Activated CD4-positive, alpha-beta T cell treated with anti-CD3 and anti-CD28 coated beads, Interleukin-2, amount 10 ng/mL, durations not matched to agents 24 days and 14 days (primary cell): ENCODE data around the gene ADAP1. TPM values are rescaled to one million over a fixed set of nuclear protein-coding genes. Genes with fewer than 3 reads are reported as not detected.
"Not testable (repeated sequence)": the region's sequence is repeated elsewhere in the genome, so short reads cannot be mapped to it uniquely, and the experiment has no call there.

ENCODE experiments used
- DNase-seq: peaks from one replicate; pipeline ENCODE4 v3.0.0; 2022
- H3K27ac Mint-ChIP-seq: one replicate; pipeline ENCODE4 v1.8.0; 2022; ENCODE audit warnings: mild to moderate bottlenecking, mixed read lengths
- H3K27me3 Mint-ChIP-seq: one replicate; pipeline ENCODE4 v1.8.0; 2022; ENCODE audit warnings: mixed read lengths
- H3K36me3 Mint-ChIP-seq: one replicate; pipeline ENCODE4 v1.8.0; 2022; ENCODE audit warnings: low read depth, mild to moderate bottlenecking, mixed read lengths
- H3K4me1 Mint-ChIP-seq: one replicate; pipeline ENCODE4 v1.8.0; 2021; ENCODE audit warnings: mixed read lengths
- H3K4me3 Mint-ChIP-seq: one replicate; pipeline ENCODE4 v1.8.0; 2022; ENCODE audit warnings: mild to moderate bottlenecking, moderate library complexity, mixed read lengths
- H3K9me3 Mint-ChIP-seq: one replicate; pipeline ENCODE4 v1.8.0; 2021; ENCODE audit warnings: mixed read lengths
- intact Hi-C: fragments of 100-400 bp; cut with micrococcal nuclease; formaldehyde crosslinking; loops from one replicate; pipeline ENCODE4 v1.15.1; 2023
- total RNA-seq: library from RNA; stranded (reverse); gene quantifications from 2 replicates; pipeline ENCODE4 v1.2.3, GENCODE V29; 2022

Gene ADAP1
- total RNA-seq, 1 donor from 2014 or later, result 65.9 TPM

- not testable (repeated sequence) for H3K9me3 Mint-ChIP-seq, H3K4me3 Mint-ChIP-seq
- intact Hi-C loops, result loop anchor here (1.0 to 5.0 kb wide), 3 partner anchors 14 to 159 kb away; partner anchors contain the start of gene ADAP1
Observed at GRCh38 chr7:908591-909357, 45.7 kb downstream of the ADAP1 start.

GRCh38 chr7:908159-908581 lies 46.3 kb downstream of the ADAP1 start:
- Mint-ChIP-seq H3K4me1 (peaks cover 7% of the 10 kb centered on the region), H3K9me3 (no peaks in the 10 kb centered on the region), H3K36me3 (peaks cover 4% of the 10 kb centered on the region), H3K4me3 (no peak overlapping the region), H3K27ac (no peak overlapping the region), H3K27me3 (peaks cover 2% of the 10 kb centered on the region)
- DNase-seq, result no peak
- intact Hi-C loops, result loop anchor here (2.0 to 5.0 kb wide), 2 partner anchors 15 to 159 kb away; no protein-coding TSS in a partner anchor

More at GRCh38 chr7:908591-909357, 45.7 kb downstream of the ADAP1 start:
- H3K27ac Mint-ChIP-seq, H3K4me1 Mint-ChIP-seq, H3K36me3 Mint-ChIP-seq, H3K27me3 Mint-ChIP-seq: not testable (repeated sequence)
- DNase-seq, result peak; percentile 90

- DNase-seq, result peak; percentile 65
- H3K27me3 Mint-ChIP-seq, result peaks cover 2% of the 10 kb centered on the region
- H3K9me3 Mint-ChIP-seq, result no peaks in the 10 kb centered on the region
- H3K36me3 Mint-ChIP-seq, result peaks cover 4% of the 10 kb centered on the region
- no peak overlapping the region for H3K27ac Mint-ChIP-seq
- intact Hi-C loops, result loop anchor here (5.0 kb wide), 1 partner anchor 160 kb away; no protein-coding TSS in a partner anchor
- no peak overlapping the region for H3K4me3 Mint-ChIP-seq
- H3K4me1 Mint-ChIP-seq, result peaks cover 7% of the 10 kb centered on the region
Observed at GRCh38 chr7:907158-907980, 47.1 kb downstream of the ADAP1 start.

- no peak for DNase-seq
- H3K4me3 Mint-ChIP-seq, result no peak overlapping the region
- H3K36me3 Mint-ChIP-seq, result peaks cover 4% of the 10 kb centered on the region
- intact Hi-C loops, result loop anchor here (5.0 kb wide), 1 partner anchor 161 kb away; no protein-coding TSS in a partner anchor
- H3K4me1 Mint-ChIP-seq, result peaks cover 7% of the 10 kb centered on the region
- H3K27ac Mint-ChIP-seq, result no peak overlapping the region
- H3K9me3 Mint-ChIP-seq, result no peaks in the 10 kb centered on the region
- peaks cover 2% of the 10 kb centered on the region for H3K27me3 Mint-ChIP-seq
Observed at GRCh38 chr7:906776-907157, 47.7 kb downstream of the ADAP1 start.

- intact Hi-C loops, result loop anchor here (5.0 kb wide), 1 partner anchor 162 kb away; no protein-coding TSS in a partner anchor
Observed at GRCh38 chr7:904847-905246, 49.6 kb downstream of the ADAP1 start.

GRCh38 chr7:903921-904755 lies 50.3 kb downstream of the ADAP1 start:
- intact Hi-C loops, result no loop called here
- no peak for DNase-seq
- H3K4me1 Mint-ChIP-seq, result no peaks in the 10 kb centered on the region
- no peak overlapping the region for H3K27ac Mint-ChIP-seq
- H3K4me3 Mint-ChIP-seq, result no peak overlapping the region
- peaks cover 2% of the 10 kb centered on the region for H3K27me3 Mint-ChIP-seq
- H3K36me3 Mint-ChIP-seq, result peaks cover 2% of the 10 kb centered on the region
- no peaks in the 10 kb centered on the region for H3K9me3 Mint-ChIP-seq

More at GRCh38 chr7:904847-905246, 49.6 kb downstream of the ADAP1 start:
- no peak overlapping the region for H3K4me3 Mint-ChIP-seq
- no peak for DNase-seq
- no peaks in the 10 kb centered on the region for H3K9me3 Mint-ChIP-seq
- H3K27me3 Mint-ChIP-seq, result peaks cover 2% of the 10 kb centered on the region
- H3K36me3 Mint-ChIP-seq, result peaks cover 2% of the 10 kb centered on the region
- H3K27ac Mint-ChIP-seq, result no peak overlapping the region
- H3K4me1 Mint-ChIP-seq, result peaks cover 1% of the 10 kb centered on the region

- intact Hi-C loops, result no loop called here
- no peaks in the 10 kb centered on the region for H3K9me3 Mint-ChIP-seq
- no peaks in the 10 kb centered on the region for H3K4me1 Mint-ChIP-seq
- peaks cover 2% of the 10 kb centered on the region for H3K27me3 Mint-ChIP-seq
- H3K36me3 Mint-ChIP-seq, result peaks cover 3% of the 10 kb centered on the region
- H3K4me3 Mint-ChIP-seq, result no peak overlapping the region
- DNase-seq, result no peak
- H3K27ac Mint-ChIP-seq, result no peak overlapping the region
Observed at GRCh38 chr7:902996-903395, 51.5 kb downstream of the ADAP1 start.

GRCh38 chr7:901388-902154 lies 52.9 kb downstream of the ADAP1 start:
- no peaks in the 10 kb centered on the region for H3K9me3 Mint-ChIP-seq
- no peaks in the 10 kb centered on the region for H3K4me1 Mint-ChIP-seq
- H3K4me3 Mint-ChIP-seq, result no peak overlapping the region
- H3K27ac Mint-ChIP-seq, result no peak overlapping the region
- peak; percentile 86 for DNase-seq
- intact Hi-C loops, result loop anchor here (2.0 kb wide), 1 partner anchor 25 kb away; the partner anchor contains the start of gene GET4
- peaks cover 5% of the 10 kb centered on the region for H3K36me3 Mint-ChIP-seq
- peaks cover 2% of the 10 kb centered on the region for H3K27me3 Mint-ChIP-seq

- Mint-ChIP-seq H3K36me3 (peaks cover 10% of the 10 kb centered on the region), H3K4me3 (no peak overlapping the region)
Observed at GRCh38 chr7:901041-901387, 53.5 kb downstream of the ADAP1 start.

GRCh38 chr7:900331-901040 lies 54.0 kb downstream of the ADAP1 start:
- H3K36me3 Mint-ChIP-seq, result peaks cover 13% of the 10 kb centered on the region
- H3K9me3 Mint-ChIP-seq, result no peaks in the 10 kb centered on the region
- peaks cover 2% of the 10 kb centered on the region for H3K27me3 Mint-ChIP-seq
- DNase-seq, result no peak
- no peak overlapping the region for H3K4me3 Mint-ChIP-seq
- intact Hi-C loops, result loop anchor here (2.0 kb wide), 1 partner anchor 24 kb away; the partner anchor contains the start of gene GET4
- no peaks in the 10 kb centered on the region for H3K4me1 Mint-ChIP-seq
- H3K27ac Mint-ChIP-seq, result no peak overlapping the region

More at GRCh38 chr7:901041-901387, 53.5 kb downstream of the ADAP1 start:
- H3K27ac Mint-ChIP-seq, result no peak overlapping the region
- H3K27me3 Mint-ChIP-seq, result peaks cover 2% of the 10 kb centered on the region
- no peaks in the 10 kb centered on the region for H3K9me3 Mint-ChIP-seq
- H3K4me1 Mint-ChIP-seq, result no peaks in the 10 kb centered on the region
- intact Hi-C loops, result loop anchor here (2.0 kb wide), 1 partner anchor 24 kb away; the partner anchor contains the start of gene GET4
- DNase-seq, result no peak

GRCh38 chr7:899806-900205 lies 54.7 kb downstream of the ADAP1 start:
- intact Hi-C loops, result loop anchor here (2.0 kb wide), 1 partner anchor 23 kb away; the partner anchor contains the start of gene GET4
- H3K4me3 Mint-ChIP-seq, result no peak overlapping the region

More at GRCh38 chr7:899806-900205, 54.7 kb downstream of the ADAP1 start:
- Mint-ChIP-seq H3K27ac (no peak overlapping the region), H3K9me3 (no peaks in the 10 kb centered on the region), H3K27me3 (no peaks in the 10 kb centered on the region), H3K4me1 (no peaks in the 10 kb centered on the region), H3K36me3 (peaks cover 16% of the 10 kb centered on the region)
- no peak for DNase-seq
